BE2C (cell line): ENCODE data around the gene TMTC2.

ENCODE experiments used
- DNase-seq: peaks from one replicate; pipeline ENCODE4 v3.0.0-alpha.2; 2020
- H3K27me3 ChIP-seq: fragments of 250-450 bp; sonication (Bioruptor Pico); 2 replicates; pipeline ENCODE4 v1.5.1; 2020; ENCODE audit warnings: mild to moderate bottlenecking
- H3K36me3 ChIP-seq: fragments of 250-450 bp; sonication (Bioruptor Pico); 2 replicates; pipeline ENCODE4 v1.5.1; 2020; ENCODE audit warnings: mild to moderate bottlenecking
- H3K4me1 ChIP-seq: fragments of 250-450 bp; sonication (Bioruptor Pico); 2 replicates; pipeline ENCODE4 v1.5.1; 2020
- H3K4me3 ChIP-seq: 2 replicates; pipeline ENCODE4 v1.5.1; 2011; ENCODE audit warnings: low read depth, low read length
- H3K9me3 ChIP-seq: fragments of 250-450 bp; sonication (Bioruptor Pico); 2 replicates; pipeline ENCODE4 v1.5.1; 2020
- TF ChIP-seq, protein P1 (sequence below): IDR thresholded peaks from 2 replicates; pipeline ENCODE4 v1.5.1; 2012; ENCODE audit warnings: mild to moderate bottlenecking, low read depth, low read length

The TMTC2 gene

DNA sequence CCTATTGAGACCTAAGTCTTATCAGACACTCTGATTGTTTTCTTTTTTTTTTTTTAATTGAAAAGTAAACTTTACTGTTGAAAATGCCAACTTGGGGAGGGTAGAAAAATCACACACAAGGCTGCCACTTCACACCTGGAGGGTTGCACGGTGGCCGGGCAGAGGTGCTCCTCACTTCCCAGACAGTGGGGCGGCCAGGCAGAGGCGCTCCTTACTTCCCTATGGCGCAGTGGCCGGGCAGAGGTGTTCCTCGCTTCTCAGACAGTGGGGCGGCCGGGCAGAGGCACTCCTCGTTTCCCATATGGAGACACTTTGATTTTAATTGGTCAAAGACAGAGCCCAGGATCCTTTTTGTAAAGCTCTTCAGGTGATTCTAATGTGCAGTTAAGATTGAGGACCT is 399.3 kb downstream of the TMTC2 start:
- H3K9me3 ChIP-seq = no peaks in the 10 kb centered on the region
- no peaks in the 10 kb centered on the region; the same call in 1 of the 2 replicates for H3K4me1 ChIP-seq
- H3K4me3 ChIP-seq = no peak overlapping the region
- H3K27me3 ChIP-seq = no peaks in the 10 kb centered on the region
- TF ChIP-seq, protein P1, sequence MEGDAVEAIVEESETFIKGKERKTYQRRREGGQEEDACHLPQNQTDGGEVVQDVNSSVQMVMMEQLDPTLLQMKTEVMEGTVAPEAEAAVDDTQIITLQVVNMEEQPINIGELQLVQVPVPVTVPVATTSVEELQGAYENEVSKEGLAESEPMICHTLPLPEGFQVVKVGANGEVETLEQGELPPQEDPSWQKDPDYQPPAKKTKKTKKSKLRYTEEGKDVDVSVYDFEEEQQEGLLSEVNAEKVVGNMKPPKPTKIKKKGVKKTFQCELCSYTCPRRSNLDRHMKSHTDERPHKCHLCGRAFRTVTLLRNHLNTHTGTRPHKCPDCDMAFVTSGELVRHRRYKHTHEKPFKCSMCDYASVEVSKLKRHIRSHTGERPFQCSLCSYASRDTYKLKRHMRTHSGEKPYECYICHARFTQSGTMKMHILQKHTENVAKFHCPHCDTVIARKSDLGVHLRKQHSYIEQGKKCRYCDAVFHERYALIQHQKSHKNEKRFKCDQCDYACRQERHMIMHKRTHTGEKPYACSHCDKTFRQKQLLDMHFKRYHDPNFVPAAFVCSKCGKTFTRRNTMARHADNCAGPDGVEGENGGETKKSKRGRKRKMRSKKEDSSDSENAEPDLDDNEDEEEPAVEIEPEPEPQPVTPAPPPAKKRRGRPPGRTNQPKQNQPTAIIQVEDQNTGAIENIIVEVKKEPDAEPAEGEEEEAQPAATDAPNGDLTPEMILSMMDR = no peak
- DNase-seq = no peak
- H3K36me3 ChIP-seq = no peaks in the 10 kb centered on the region

DNA sequence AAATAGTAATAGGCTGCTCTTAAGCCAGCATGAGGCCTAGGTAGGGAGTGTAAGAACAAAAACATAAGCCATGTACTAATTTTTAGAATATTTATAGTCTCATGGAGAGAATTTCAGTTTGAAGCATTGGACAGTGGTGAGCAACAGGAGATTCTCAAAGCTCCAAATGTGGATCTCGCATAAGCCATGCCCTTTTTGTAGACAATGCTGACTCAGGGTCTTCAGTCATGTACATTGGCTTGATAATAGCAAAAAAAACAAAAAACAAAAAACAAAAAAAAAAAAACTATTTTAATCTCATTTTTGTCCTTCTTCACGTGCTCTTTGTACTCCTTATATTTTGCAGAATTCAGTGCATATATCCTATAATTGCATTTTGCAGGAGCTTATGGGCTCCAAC is 402.9 kb downstream of the TMTC2 start:
- H3K36me3 ChIP-seq = no peaks in the 10 kb centered on the region
- H3K9me3 ChIP-seq = no peaks in the 10 kb centered on the region
- TF ChIP-seq, protein P1 = no peak
- no peak for DNase-seq
- no peaks in the 10 kb centered on the region; the same call in 1 of the 2 replicates for H3K4me1 ChIP-seq
- no peak overlapping the region for H3K4me3 ChIP-seq
- H3K27me3 ChIP-seq = no peaks in the 10 kb centered on the region

DNA sequence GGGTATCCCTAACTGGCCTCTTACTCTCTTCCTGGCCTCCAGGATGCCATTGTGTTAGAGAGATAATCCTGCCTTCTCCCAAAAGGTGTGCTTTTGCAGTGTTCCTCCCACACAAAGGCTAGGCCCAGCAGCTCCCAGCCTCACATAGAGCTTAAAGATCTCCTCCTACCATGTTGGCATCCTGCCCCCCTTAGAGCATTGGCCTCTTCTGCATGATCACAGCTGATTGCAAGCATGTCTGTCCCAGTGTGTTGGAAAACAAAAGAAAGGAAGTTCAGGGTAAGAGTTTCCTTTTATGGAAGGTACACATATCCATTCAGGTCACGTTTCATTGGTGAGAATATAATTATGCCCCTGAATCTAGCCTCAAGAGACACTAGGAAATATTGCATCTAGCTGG is 405.4 kb downstream of the TMTC2 start:
- H3K4me1 ChIP-seq = peaks cover 4% of the 10 kb centered on the region; the same call in 1 of the 2 replicates
- DNase-seq = no peak
- TF ChIP-seq, protein P1 = no peak
- no peak overlapping the region for H3K4me3 ChIP-seq
- H3K36me3 ChIP-seq = no peaks in the 10 kb centered on the region
- H3K9me3 ChIP-seq = no peaks in the 10 kb centered on the region
- H3K27me3 ChIP-seq = no peaks in the 10 kb centered on the region

DNA sequence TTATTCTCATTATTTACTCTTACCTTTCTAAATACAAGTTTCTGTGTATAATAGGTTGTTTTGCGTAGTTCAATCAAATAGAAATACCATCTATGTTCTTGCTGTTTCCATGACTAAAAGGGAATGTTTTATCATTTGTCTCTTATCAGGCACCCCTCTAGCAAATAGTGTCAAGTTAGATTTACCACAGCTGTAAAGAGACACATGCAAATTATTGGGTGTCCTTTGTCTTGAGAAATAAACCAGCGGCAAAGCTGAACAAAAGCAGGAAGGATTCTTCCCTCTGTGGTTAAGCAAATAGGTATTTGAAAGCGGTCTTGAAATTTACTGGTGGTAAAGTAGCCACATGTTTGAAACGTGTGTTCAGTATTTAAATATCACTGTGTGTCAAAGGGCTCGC is 405.9 kb downstream of the TMTC2 start:
- no peaks in the 10 kb centered on the region for H3K27me3 ChIP-seq
- H3K36me3 ChIP-seq = no peaks in the 10 kb centered on the region
- peaks cover 4% of the 10 kb centered on the region; the same call in 1 of the 2 replicates for H3K4me1 ChIP-seq
- TF ChIP-seq, protein P1 = no peak
- no peak overlapping the region for H3K4me3 ChIP-seq
- no peak for DNase-seq
- H3K9me3 ChIP-seq = no peaks in the 10 kb centered on the region

GRCh38 chr12:83093426-83093825 is 406.7 kb downstream of the TMTC2 start:
- Histone ChIP-seq H3K36me3 (no peaks in the 10 kb centered on the region), H3K4me3 (no peak overlapping the region), H3K27me3 (no peaks in the 10 kb centered on the region), H3K9me3 (no peaks in the 10 kb centered on the region), H3K4me1 (0 out of 2 replicates have a peak, but pooled peaks cover 4% of the 10 kb centered on the region)
- TF ChIP-seq, protein P1 = no peak
- no peak for DNase-seq

DNA sequence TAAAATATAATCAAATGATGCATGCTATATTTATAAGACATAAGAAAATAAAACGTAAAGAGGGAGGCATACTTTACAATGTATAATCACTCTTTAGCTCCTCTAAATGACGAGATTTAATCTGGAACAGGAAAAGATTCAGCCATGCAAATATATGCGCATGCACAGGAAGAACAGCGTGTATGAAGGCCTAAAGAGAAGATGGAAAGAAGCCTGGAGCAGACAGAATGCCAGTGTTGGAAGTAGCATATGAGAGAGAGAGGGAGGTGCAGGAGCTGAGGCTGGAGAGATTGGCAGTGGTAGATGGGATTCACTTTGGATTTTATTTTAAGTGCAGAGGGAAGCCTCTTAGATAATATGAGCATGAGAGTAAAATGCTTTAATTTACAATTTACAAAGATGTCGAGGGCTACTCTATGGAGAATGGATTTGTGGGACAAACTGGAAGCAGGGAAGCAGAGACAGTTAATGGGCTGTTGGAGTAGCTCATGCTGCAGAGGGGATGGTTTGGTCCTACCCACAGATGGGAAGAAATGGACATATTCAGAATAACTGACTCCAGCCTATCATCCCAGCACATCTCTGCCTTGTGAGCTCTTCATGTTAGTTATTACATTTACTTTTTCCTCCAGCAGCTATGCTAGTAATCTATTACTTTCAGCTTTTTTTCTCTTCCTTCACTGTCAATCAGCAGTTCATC is 411.1 kb downstream of the TMTC2 start:
- DNase-seq = no peak
- 0 out of 2 replicates have a peak, but pooled peaks cover 4% of the 10 kb centered on the region for H3K4me1 ChIP-seq
- H3K4me3 ChIP-seq = no peak overlapping the region

More for the DNA sequence above, 411.1 kb downstream of the TMTC2 start:
- TF ChIP-seq, protein P1 = no peak
- no peaks in the 10 kb centered on the region for H3K36me3 ChIP-seq
- no peaks in the 10 kb centered on the region for H3K9me3 ChIP-seq
- no peaks in the 10 kb centered on the region for H3K27me3 ChIP-seq
